ENCODE data around the gene PRR13.
A peak's percentile ranks its signal among the peaks of the same experiment; 100 is the strongest.
"Not testable (repeated sequence)": the region's sequence is repeated elsewhere in the genome, so short reads cannot be mapped to it uniquely, and the experiment has no call there.

Gene PRR13

GRCh38 chr12:53441040-53441833, at the start of gene PRR13:
Gene PRR13, plus strand, starts transcription at chr12:53441734. Its CDS starts 981 bp downstream, at chr12:53442715.
- Histone ChIP-seq H3K4me3 (peak within 1 kb of the TSS; percentile 52), H3K4me1 (peaks cover 19% of the 10 kb centered on the region), H3K9me3 (no peaks in the 10 kb centered on the region), H3K36me3 (replicated peaks) (peaks cover 31% of the 10 kb centered on the region), H3K27me3 (ENCODE audit: low read depth) (no peaks in the 10 kb centered on the region)
- peak; percentile 99 to 100 for DNase-seq (ENCODE audit: low spot score in 2 of 2)
- in situ Hi-C loops (cut with MboI; ENCODE audit: low sequenced_read_pairs), result no loop called here

GRCh38 chr12:53399896-53400295, 41.6 kb upstream of the PRR13 start:
- no peak for DNase-seq (ENCODE audit: low spot score in 2 of 2)
- Histone ChIP-seq H3K4me3 (no peak overlapping the region), H3K4me1 (peaks cover 7% of the 10 kb centered on the region), H3K27me3 (ENCODE audit: low read depth) (no peaks in the 10 kb centered on the region), H3K36me3 (replicated peaks) (peaks cover 4% of the 10 kb centered on the region; the same call in 1 of the 2 replicates), H3K9me3 (no peaks in the 10 kb centered on the region)
- in situ Hi-C loops (cut with MboI; ENCODE audit: low sequenced_read_pairs), result no loop called here

- DNase-seq (ENCODE audit: low spot score in 2 of 2); H3K4me1 ChIP-seq; H3K27me3 ChIP-seq (ENCODE audit: low read depth); in situ Hi-C loops (cut with MboI; ENCODE audit: low sequenced_read_pairs); H3K9me3 ChIP-seq; H3K4me3 ChIP-seq: not testable (repeated sequence)
- peaks cover 13% of the 10 kb centered on the region for H3K36me3 ChIP-seq (replicated peaks)
Observed at GRCh38 chr12:53402351-53402750, 39.2 kb upstream of the PRR13 start.

- peaks cover 2% of the 10 kb centered on the region for H3K4me1 ChIP-seq
- H3K27me3 ChIP-seq (ENCODE audit: low read depth), result no peaks in the 10 kb centered on the region
- DNase-seq (ENCODE audit: low spot score in 2 of 2), result no peak
- no peak overlapping the region for H3K4me3 ChIP-seq
- H3K9me3 ChIP-seq, result no peaks in the 10 kb centered on the region
- H3K36me3 ChIP-seq (replicated peaks), result peaks cover 15% of the 10 kb centered on the region
- in situ Hi-C loops (cut with MboI; ENCODE audit: low sequenced_read_pairs), result no loop called here
Observed at GRCh38 chr12:53402871-53403270, 38.7 kb upstream of the PRR13 start.

GRCh38 chr12:53410951-53411350, 30.6 kb upstream of the PRR13 start:
- in situ Hi-C loops (cut with MboI; ENCODE audit: low sequenced_read_pairs), result no loop called here
- no peak for DNase-seq (ENCODE audit: low spot score in 2 of 2)
- no peaks in the 10 kb centered on the region for H3K9me3 ChIP-seq
- peaks cover 63% of the 10 kb centered on the region for H3K36me3 ChIP-seq (replicated peaks)
- no peaks in the 10 kb centered on the region for H3K27me3 ChIP-seq (ENCODE audit: low read depth)
- no peak overlapping the region for H3K4me3 ChIP-seq
- peaks cover 7% of the 10 kb centered on the region for H3K4me1 ChIP-seq

GRCh38 chr12:53413485-53414204, 27.9 kb upstream of the PRR13 start:
- H3K9me3 ChIP-seq, result no peaks in the 10 kb centered on the region
- peaks cover 43% of the 10 kb centered on the region for H3K36me3 ChIP-seq (replicated peaks)
- H3K4me1 ChIP-seq, result peaks cover 12% of the 10 kb centered on the region
- H3K4me3 ChIP-seq, result no peak overlapping the region
- no peak for DNase-seq (ENCODE audit: low spot score in 2 of 2)
- H3K27me3 ChIP-seq (ENCODE audit: low read depth), result no peaks in the 10 kb centered on the region
- in situ Hi-C loops (cut with MboI; ENCODE audit: low sequenced_read_pairs), result no loop called here

GRCh38 chr12:53414756-53415417, 26.6 kb upstream of the PRR13 start:
- no peaks in the 10 kb centered on the region for H3K9me3 ChIP-seq
- H3K27me3 ChIP-seq (ENCODE audit: low read depth), result no peaks in the 10 kb centered on the region
- H3K4me1 ChIP-seq, result peaks cover 12% of the 10 kb centered on the region
- DNase-seq (ENCODE audit: low spot score in 2 of 2), result no peak
- in situ Hi-C loops (cut with MboI; ENCODE audit: low sequenced_read_pairs), result no loop called here
- peaks cover 31% of the 10 kb centered on the region for H3K36me3 ChIP-seq (replicated peaks)
- no peak overlapping the region for H3K4me3 ChIP-seq

GRCh38 chr12:53415752-53416389, 25.7 kb upstream of the PRR13 start:
- H3K4me3 ChIP-seq; in situ Hi-C loops (cut with MboI; ENCODE audit: low sequenced_read_pairs); H3K9me3 ChIP-seq; H3K27me3 ChIP-seq (ENCODE audit: low read depth): not testable (repeated sequence)
- H3K36me3 ChIP-seq (replicated peaks), result peaks cover 23% of the 10 kb centered on the region
- DNase-seq (ENCODE audit: low spot score in 2 of 2), result peak in 1 of 2 experiments; percentile 21
- H3K4me1 ChIP-seq, result peaks cover 12% of the 10 kb centered on the region

GRCh38 chr12:53417291-53417816, 24.2 kb upstream of the PRR13 start:
- H3K27me3 ChIP-seq (ENCODE audit: low read depth); H3K4me3 ChIP-seq; DNase-seq (ENCODE audit: low spot score in 2 of 2); H3K9me3 ChIP-seq; in situ Hi-C loops (cut with MboI; ENCODE audit: low sequenced_read_pairs): not testable (repeated sequence)
- peaks cover 12% of the 10 kb centered on the region for H3K36me3 ChIP-seq (replicated peaks)
- peaks cover 15% of the 10 kb centered on the region for H3K4me1 ChIP-seq

GRCh38 chr12:53418221-53418620, 23.3 kb upstream of the PRR13 start:
- Histone ChIP-seq H3K9me3 (no peaks in the 10 kb centered on the region), H3K27me3 (ENCODE audit: low read depth) (no peaks in the 10 kb centered on the region), H3K36me3 (replicated peaks) (peaks cover 3% of the 10 kb centered on the region; the same call in 1 of the 2 replicates), H3K4me1 (peaks cover 15% of the 10 kb centered on the region), H3K4me3 (no peak overlapping the region)
- in situ Hi-C loops (cut with MboI; ENCODE audit: low sequenced_read_pairs), result no loop called here
- no peak for DNase-seq (ENCODE audit: low spot score in 2 of 2)

- no peaks in the 10 kb centered on the region for H3K36me3 ChIP-seq (replicated peaks)
- H3K4me3 ChIP-seq, result no peak overlapping the region
- peaks cover 15% of the 10 kb centered on the region for H3K4me1 ChIP-seq
- in situ Hi-C loops (cut with MboI; ENCODE audit: low sequenced_read_pairs), result no loop called here
- DNase-seq (ENCODE audit: low spot score in 2 of 2), result no peak
- H3K9me3 ChIP-seq, result no peaks in the 10 kb centered on the region
- no peaks in the 10 kb centered on the region for H3K27me3 ChIP-seq (ENCODE audit: low read depth)
Observed at GRCh38 chr12:53419756-53420155, 21.8 kb upstream of the PRR13 start.

GRCh38 chr12:53422247-53422646, 19.3 kb upstream of the PRR13 start:
- DNase-seq (ENCODE audit: low spot score in 2 of 2); H3K9me3 ChIP-seq; H3K36me3 ChIP-seq (replicated peaks); H3K27me3 ChIP-seq (ENCODE audit: low read depth); in situ Hi-C loops (cut with MboI; ENCODE audit: low sequenced_read_pairs); H3K4me1 ChIP-seq; H3K4me3 ChIP-seq: not testable (repeated sequence)

GRCh38 chr12:53423597-53423996, 17.9 kb upstream of the PRR13 start, which contains the start of gene AMHR2:
Gene AMHR2, plus strand, starts transcription at chr12:53423855. Its CDS starts 80 bp downstream, at chr12:53423935.
- in situ Hi-C loops (cut with MboI; ENCODE audit: low sequenced_read_pairs), result no loop called here

More at GRCh38 chr12:53423597-53423996, 17.9 kb upstream of the PRR13 start, which contains the start of gene AMHR2:
- no peak for DNase-seq (ENCODE audit: low spot score in 2 of 2)
- Histone ChIP-seq H3K9me3 (no peaks in the 10 kb centered on the region), H3K36me3 (replicated peaks) (no peaks in the 10 kb centered on the region), H3K27me3 (ENCODE audit: low read depth) (no peaks in the 10 kb centered on the region), H3K4me1 (peaks cover 3% of the 10 kb centered on the region), H3K4me3 (no peak within 1 kb of the TSS)
